Activated CD4-positive, alpha-beta T cell treated with anti-CD3 and anti-CD28 coated beads for 48 hours (primary cell): ENCODE results near the gene KRTAP2-2.
"Not testable (repeated sequence)": the region's sequence is repeated elsewhere in the genome, so short reads cannot be mapped to it uniquely, and the experiment has no call there.

Experiments
- DNase-seq: peaks from one replicate; pipeline ENCODE4 v3.0.0-alpha.2; 2020

The KRTAP2-2 gene

GRCh38 chr17:41064301-41064700 is 9.3 kb upstream of the KRTAP2-2 start:
- no peak for DNase-seq

- no peak for DNase-seq
Measured at GRCh38 chr17:41063449-41063848, 8.4 kb upstream of the KRTAP2-2 start.

- DNase-seq, result no peak
Measured at GRCh38 chr17:41061964-41062363, 6.9 kb upstream of the KRTAP2-2 start.

GRCh38 chr17:41060052-41060604 is 5.1 kb upstream of the KRTAP2-2 start, which contains the start of gene KRTAP2-3:
Gene KRTAP2-3 (minus strand): TSS chr17:41060114. CDS start chr17:41060050, 64 bp downstream.
- DNase-seq, result no peak

- DNase-seq, result not testable (repeated sequence)
Measured at GRCh38 chr17:41059276-41060051, 4.4 kb upstream of the KRTAP2-2 start.

- no peak for DNase-seq
Measured at GRCh38 chr17:41058741-41059140, 3.7 kb upstream of the KRTAP2-2 start.

- no peak for DNase-seq
Measured at GRCh38 chr17:41057547-41057946, 2.5 kb upstream of the KRTAP2-2 start.

GRCh38 chr17:41054556-41054955 is 474 bp downstream of the KRTAP2-2 start:
- not testable (repeated sequence) for DNase-seq

- no peak for DNase-seq
Measured at GRCh38 chr17:41054025-41054424, 1.0 kb downstream of the KRTAP2-2 start.

- no peak for DNase-seq
Measured at GRCh38 chr17:41052566-41052965, 2.5 kb downstream of the KRTAP2-2 start.

GRCh38 chr17:41049110-41049509 is 5.9 kb downstream of the KRTAP2-2 start:
- DNase-seq, result no peak

- no peak for DNase-seq
Measured at GRCh38 chr17:41048441-41048840, 6.6 kb downstream of the KRTAP2-2 start.

GRCh38 chr17:41046735-41047465 is 8.1 kb downstream of the KRTAP2-2 start, which contains the start of gene KRTAP2-1:
Gene KRTAP2-1 (minus strand): TSS chr17:41047316. CDS start chr17:41047267, 49 bp downstream.
- not testable (repeated sequence) for DNase-seq

- DNase-seq, result no peak
Measured at GRCh38 chr17:41042953-41043352, 12.1 kb downstream of the KRTAP2-2 start.

GRCh38 chr17:41040783-41041571 is 14.1 kb downstream of the KRTAP2-2 start, which contains the start of gene KRTAP1-1:
Gene KRTAP1-1 (minus strand): TSS chr17:41041450. CDS start chr17:41041397, 53 bp downstream.
- DNase-seq, result not testable (repeated sequence)

- no peak for DNase-seq
Measured at GRCh38 chr17:41037853-41038350, 17.1 kb downstream of the KRTAP2-2 start.

GRCh38 chr17:41034346-41034935 is 20.6 kb downstream of the KRTAP2-2 start, which contains the start of gene KRTAP1-3:
Gene KRTAP1-3 (minus strand): TSS chr17:41034874. CDS start chr17:41034821, 53 bp downstream.
- DNase-seq, result not testable (repeated sequence)

- no peak for DNase-seq
Measured at GRCh38 chr17:41029633-41030245, 25.3 kb downstream of the KRTAP2-2 start, which contains the start of gene KRTAP1-4. Gene KRTAP1-4 (minus strand): TSS chr17:41030195. CDS start chr17:41030078, 117 bp downstream.

- DNase-seq, result no peak
Measured at GRCh38 chr17:41026715-41027471, 28.1 kb downstream of the KRTAP2-2 start, which contains the start of gene KRTAP1-5. Gene KRTAP1-5 (minus strand): TSS chr17:41027208. CDS start chr17:41027155, 53 bp downstream.

GRCh38 chr17:41024697-41025096 is 30.3 kb downstream of the KRTAP2-2 start:
- DNase-seq, result no peak
